OCI-LY1 (cell line): ENCODE results near the gene MIX23.

ENCODE experiments used
- CTCF ChIP-seq: fragments of 200-600 bp; sonication (generic), shearing (Covaris generic); IDR thresholded peaks from 2 replicates; pipeline ENCODE4 v1.5.1; 2017; ENCODE audit warnings: mild to moderate bottlenecking, antibody characterized with exemption, low read length, moderate library complexity, mixed read lengths
- EZH2 ChIP-seq: fragments of 200-600 bp; sonication (generic), shearing (Covaris generic); IDR thresholded peaks from 2 replicates; pipeline ENCODE4 v1.8.0; 2017; ENCODE audit warnings: borderline replicate concordance, mixed run types, mild to moderate bottlenecking, antibody characterized with exemption, low read length, moderate library complexity, mixed read lengths

- TF ChIP-seq CTCF = no peak
- TF ChIP-seq EZH2 = no peak
These were observed 24.9 kb upstream of the MIX23 start for GRCh38 chr3:122407946-122408345.
